Fibroblast of skin of abdomen (primary cell): Measurements from ENCODE around the gene FSCN2.

Source experiments
- DNase-seq: peaks from one replicate; pipeline ENCODE4 v3.0.0-alpha.2; 2013

FSCN2 gene

GRCh38 chr17:81558115-81558468 lies 29.9 kb downstream of the FSCN2 start:
- no peak for DNase-seq

- no peak for DNase-seq
Observed at GRCh38 chr17:81558941-81559806, 31.0 kb downstream of the FSCN2 start.

GRCh38 chr17:81561494-81561885 lies 33.3 kb downstream of the FSCN2 start:
- no peak for DNase-seq

GRCh38 chr17:81563861-81564586 lies 35.8 kb downstream of the FSCN2 start:
- peak; percentile 59 for DNase-seq

- no peak for DNase-seq
Observed at GRCh38 chr17:81564778-81565177, 36.6 kb downstream of the FSCN2 start.

- no peak for DNase-seq
Observed at GRCh38 chr17:81565231-81565630, 37.1 kb downstream of the FSCN2 start.

GRCh38 chr17:81566461-81567126 lies 38.4 kb downstream of the FSCN2 start:
- peak; percentile 100 for DNase-seq

- DNase-seq, result no peak
Observed at GRCh38 chr17:81567191-81567590, 39.0 kb downstream of the FSCN2 start.

- no peak for DNase-seq
Observed at GRCh38 chr17:81568416-81568815, 40.2 kb downstream of the FSCN2 start.

- no peak for DNase-seq
Observed at GRCh38 chr17:81569986-81570514, 41.9 kb downstream of the FSCN2 start.

- no peak for DNase-seq
Observed at GRCh38 chr17:81570964-81571363, 42.8 kb downstream of the FSCN2 start.

- DNase-seq, result peak; percentile 79
Observed at GRCh38 chr17:81572563-81573168, 44.5 kb downstream of the FSCN2 start.

GRCh38 chr17:81573794-81574642 lies 45.8 kb downstream of the FSCN2 start:
- DNase-seq, result no peak

GRCh38 chr17:81574643-81574956 lies 46.4 kb downstream of the FSCN2 start:
- DNase-seq, result no peak

GRCh38 chr17:81575836-81576235 lies 47.7 kb downstream of the FSCN2 start:
- no peak for DNase-seq

GRCh38 chr17:81576621-81577277 lies 48.6 kb downstream of the FSCN2 start:
- DNase-seq, result peak; percentile 75

GRCh38 chr17:81577278-81578000 lies 49.3 kb downstream of the FSCN2 start:
- DNase-seq, result no peak

- peak; percentile 54 for DNase-seq
Observed at GRCh38 chr17:81578038-81578441, 49.9 kb downstream of the FSCN2 start.

- no peak for DNase-seq
Observed at GRCh38 chr17:81578561-81579225, 50.5 kb downstream of the FSCN2 start.

- no peak for DNase-seq
Observed at GRCh38 chr17:81579298-81579697, 51.1 kb downstream of the FSCN2 start.
